ENCODE results near the gene BPGM. TPM values are rescaled to one million over a fixed set of nuclear protein-coding genes. Genes with fewer than 3 reads are reported as not detected.
"Not testable (repeated sequence)": the region's sequence is repeated elsewhere in the genome, so short reads cannot be mapped to it uniquely, and the experiment has no call there.

The BPGM gene
- total RNA-seq, 1 experiment from 2014 or later = 18.5 TPM

DNA sequence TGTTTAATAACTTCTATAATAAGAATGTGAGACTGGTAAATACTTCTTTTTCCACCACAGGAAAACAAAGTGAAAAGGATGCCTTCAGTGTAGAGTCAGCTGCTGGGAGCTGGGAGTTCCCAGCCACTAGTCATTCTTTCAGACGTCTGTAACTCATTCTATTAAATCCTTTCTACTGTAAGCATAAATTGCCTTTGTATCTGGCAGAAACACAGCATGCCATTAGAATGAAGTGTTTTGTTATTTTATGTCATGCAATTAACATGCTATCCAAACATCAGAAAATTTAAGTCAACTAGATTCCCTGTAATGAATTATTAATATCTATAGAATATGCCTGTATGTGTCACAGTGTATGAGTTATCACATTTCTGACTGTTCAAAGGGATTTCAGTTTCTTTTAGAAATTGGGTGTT is 14.3 kb downstream of the BPGM start:
- no TSS peak for BruUV-seq (replicated peaks)
- Histone ChIP-seq H3K9me3 (ENCODE audit: insufficient read depth, low read depth) (no peaks in the 10 kb centered on the region), H3K4me2 (no peak overlapping the region), H2AFZ (no peak overlapping the region), H3K9me2 (ENCODE audit: insufficient read depth) (no peaks in the 10 kb centered on the region), H3K4me3 (no peak overlapping the region), H4K20me1 (ENCODE audit: insufficient read depth) (no peaks in the 10 kb centered on the region; the same call in 1 of the 2 replicates), H3K79me2 (ENCODE audit: low read depth) (no peaks in the 10 kb centered on the region), H3K27ac (no peak overlapping the region), H3F3A (ENCODE audit: insufficient read depth, low read depth) (no peaks in the 10 kb centered on the region), H3K4me1 (replicated peaks; ENCODE audit: insufficient read depth) (no peaks in the 10 kb centered on the region), H3K36me3 (ENCODE audit: low read depth) (no peaks in the 10 kb centered on the region), H3K27me3 (ENCODE audit: insufficient read depth, low read depth) (no peaks in the 10 kb centered on the region)
- intact Hi-C loops (cut with micrococcal nuclease; ENCODE audit: unreplicated experiment) = no loop called here
- DNase-seq = no peak
- ChIA-PET CTCF (no interaction called here), POLR2A (ENCODE audit: unreplicated experiment) (no interaction called here)
- TF ChIP-seq, protein P1, sequence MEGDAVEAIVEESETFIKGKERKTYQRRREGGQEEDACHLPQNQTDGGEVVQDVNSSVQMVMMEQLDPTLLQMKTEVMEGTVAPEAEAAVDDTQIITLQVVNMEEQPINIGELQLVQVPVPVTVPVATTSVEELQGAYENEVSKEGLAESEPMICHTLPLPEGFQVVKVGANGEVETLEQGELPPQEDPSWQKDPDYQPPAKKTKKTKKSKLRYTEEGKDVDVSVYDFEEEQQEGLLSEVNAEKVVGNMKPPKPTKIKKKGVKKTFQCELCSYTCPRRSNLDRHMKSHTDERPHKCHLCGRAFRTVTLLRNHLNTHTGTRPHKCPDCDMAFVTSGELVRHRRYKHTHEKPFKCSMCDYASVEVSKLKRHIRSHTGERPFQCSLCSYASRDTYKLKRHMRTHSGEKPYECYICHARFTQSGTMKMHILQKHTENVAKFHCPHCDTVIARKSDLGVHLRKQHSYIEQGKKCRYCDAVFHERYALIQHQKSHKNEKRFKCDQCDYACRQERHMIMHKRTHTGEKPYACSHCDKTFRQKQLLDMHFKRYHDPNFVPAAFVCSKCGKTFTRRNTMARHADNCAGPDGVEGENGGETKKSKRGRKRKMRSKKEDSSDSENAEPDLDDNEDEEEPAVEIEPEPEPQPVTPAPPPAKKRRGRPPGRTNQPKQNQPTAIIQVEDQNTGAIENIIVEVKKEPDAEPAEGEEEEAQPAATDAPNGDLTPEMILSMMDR (conservative IDR thresholded peaks at IDR 0.05) = no peak
- TF ChIP-seq EZH2 (IDR thresholded peaks at IDR 0.05; ENCODE audit: low read depth) = no peak

DNA sequence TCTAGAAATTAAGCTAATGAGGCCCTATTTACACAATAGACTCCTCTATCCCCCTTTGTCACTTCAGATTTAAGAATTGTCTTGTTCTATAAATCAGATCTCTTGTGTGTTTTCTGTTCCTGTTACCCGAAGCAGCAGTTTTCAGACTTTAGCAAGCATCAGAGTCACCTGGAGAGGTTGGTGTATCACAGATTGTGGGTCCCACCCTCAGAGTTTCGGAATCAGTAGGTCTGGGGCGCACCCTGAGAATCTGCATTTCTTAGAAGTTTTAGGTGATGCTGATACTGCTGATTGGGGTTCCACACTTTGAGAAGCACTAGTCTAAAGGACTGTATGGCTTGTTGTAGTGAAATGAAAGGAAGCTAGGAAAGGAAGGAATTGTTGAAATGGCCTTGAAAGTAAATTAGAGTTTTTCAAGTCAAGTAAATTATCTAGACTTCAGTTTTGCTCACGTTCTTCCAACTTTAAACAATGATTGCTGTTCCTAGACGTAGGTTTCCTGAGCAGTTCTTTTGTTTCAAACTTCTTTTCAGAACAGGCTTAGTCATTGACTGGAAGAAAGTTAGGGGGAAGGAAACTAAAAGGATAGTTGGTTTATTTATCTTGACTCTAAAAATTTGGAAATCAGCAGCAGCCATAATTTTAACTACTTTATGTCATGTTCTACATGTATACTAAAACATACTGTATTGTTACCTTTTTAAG is 15.7 kb downstream of the BPGM start:
- Histone ChIP-seq H3K4me2 (no peak overlapping the region), H3K27me3 (ENCODE audit: insufficient read depth, low read depth) (no peaks in the 10 kb centered on the region), H3K27ac (no peak overlapping the region), H3K36me3 (ENCODE audit: low read depth) (no peaks in the 10 kb centered on the region), H3K9me3 (ENCODE audit: insufficient read depth, low read depth) (no peaks in the 10 kb centered on the region), H3F3A (ENCODE audit: insufficient read depth, low read depth) (no peaks in the 10 kb centered on the region), H2AFZ (no peak overlapping the region), H3K4me1 (replicated peaks; ENCODE audit: insufficient read depth) (no peaks in the 10 kb centered on the region), H3K4me3 (no peak overlapping the region), H3K79me2 (ENCODE audit: low read depth) (no peaks in the 10 kb centered on the region), H3K9me2 (ENCODE audit: insufficient read depth) (no peaks in the 10 kb centered on the region), H4K20me1 (ENCODE audit: insufficient read depth) (no peaks in the 10 kb centered on the region; the same call in 1 of the 2 replicates)
- no peak for TF ChIP-seq EZH2 (IDR thresholded peaks at IDR 0.05; ENCODE audit: low read depth)
- TF ChIP-seq, protein P1 (conservative IDR thresholded peaks at IDR 0.05) = no peak
- CTCF ChIA-PET = no interaction called here
- POLR2A ChIA-PET (ENCODE audit: unreplicated experiment) = no interaction called here
- no TSS peak for BruUV-seq (replicated peaks)
- no peak for DNase-seq
- intact Hi-C loops (cut with micrococcal nuclease; ENCODE audit: unreplicated experiment) = no loop called here

DNA sequence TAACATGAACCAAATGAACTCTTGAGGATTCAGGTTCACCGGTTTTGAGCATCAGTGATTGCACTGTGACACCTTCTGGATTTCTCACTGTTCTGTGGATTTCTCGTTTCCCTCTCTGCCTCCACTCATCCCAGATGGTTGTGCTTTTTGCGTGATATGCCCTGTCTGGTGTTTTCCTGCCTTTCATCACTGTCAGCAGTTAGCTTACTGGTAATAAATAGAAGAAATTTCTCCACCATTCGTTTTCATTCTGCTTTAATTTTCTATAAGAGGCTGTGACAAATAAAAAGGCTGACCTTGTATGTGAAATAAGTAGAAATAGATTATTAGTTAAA is 16.2 kb downstream of the BPGM start:
- Histone ChIP-seq H3K27me3 (ENCODE audit: insufficient read depth, low read depth) (no peaks in the 10 kb centered on the region), H3K4me3 (no peak overlapping the region), H3K9me3 (ENCODE audit: insufficient read depth, low read depth) (no peaks in the 10 kb centered on the region), H3K36me3 (ENCODE audit: low read depth) (no peaks in the 10 kb centered on the region), H3K9me2 (ENCODE audit: insufficient read depth) (no peaks in the 10 kb centered on the region), H3K27ac (no peak overlapping the region), H3K4me1 (replicated peaks; ENCODE audit: insufficient read depth) (no peaks in the 10 kb centered on the region), H3K79me2 (ENCODE audit: low read depth) (no peaks in the 10 kb centered on the region), H2AFZ (no peak overlapping the region), H4K20me1 (ENCODE audit: insufficient read depth) (no peaks in the 10 kb centered on the region; the same call in 1 of the 2 replicates), H3F3A (ENCODE audit: insufficient read depth, low read depth) (no peaks in the 10 kb centered on the region), H3K4me2 (no peak overlapping the region)
- TF ChIP-seq, protein P1 (conservative IDR thresholded peaks at IDR 0.05) = no peak
- TF ChIP-seq EZH2 (IDR thresholded peaks at IDR 0.05; ENCODE audit: low read depth) = no peak
- CTCF ChIA-PET = no interaction called here
- intact Hi-C loops (cut with micrococcal nuclease; ENCODE audit: unreplicated experiment) = no loop called here
- no TSS peak for BruUV-seq (replicated peaks)
- POLR2A ChIA-PET (ENCODE audit: unreplicated experiment) = no interaction called here
- no peak for DNase-seq

DNA sequence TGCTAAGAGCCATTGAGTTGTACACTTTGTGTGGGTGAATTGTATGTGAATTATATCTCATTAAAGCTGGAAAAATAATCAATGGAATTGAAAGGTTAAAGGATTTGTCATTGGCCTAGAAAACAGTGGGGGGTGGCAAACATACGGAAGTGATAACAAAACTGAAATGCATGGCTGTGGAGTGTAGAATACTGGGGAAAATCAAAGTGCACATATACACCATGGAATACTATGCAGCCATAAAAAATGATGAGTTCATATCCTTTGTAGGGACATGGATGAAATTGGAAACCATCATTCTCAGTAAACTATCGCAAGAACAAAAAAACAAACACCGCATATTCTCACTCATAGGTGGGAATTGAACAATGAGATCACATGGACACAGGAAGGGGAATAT is 18.4 kb downstream of the BPGM start:
- H3K27ac ChIP-seq; H3K9me2 ChIP-seq (ENCODE audit: insufficient read depth); DNase-seq; H3K4me3 ChIP-seq; H3K4me1 ChIP-seq (replicated peaks; ENCODE audit: insufficient read depth); H3K79me2 ChIP-seq (ENCODE audit: low read depth); H3K9me3 ChIP-seq (ENCODE audit: insufficient read depth, low read depth); POLR2A ChIA-PET (ENCODE audit: unreplicated experiment); H2AFZ ChIP-seq; H3F3A ChIP-seq (ENCODE audit: insufficient read depth, low read depth); BruUV-seq (replicated peaks); intact Hi-C loops (cut with micrococcal nuclease; ENCODE audit: unreplicated experiment); H3K4me2 ChIP-seq; H3K36me3 ChIP-seq (ENCODE audit: low read depth); H4K20me1 ChIP-seq (ENCODE audit: insufficient read depth); H3K27me3 ChIP-seq (ENCODE audit: insufficient read depth, low read depth): not testable (repeated sequence)
- CTCF ChIA-PET = interaction anchor here (0.8 kb wide), 1 partner anchor 32 kb away, joined by 3 read pairs; no protein-coding TSS in a partner anchor

All from PC-9 (cell line).